HFF-Myc (cell line): ENCODE measurements around the gene BACE1.
"Not testable (repeated sequence)": the region's sequence is repeated elsewhere in the genome, so short reads cannot be mapped to it uniquely, and the experiment has no call there.

ENCODE experiments used
- DNase-seq: peaks from one replicate; pipeline ENCODE4 v3.0.0-alpha.2; 2011; ENCODE audit warnings: low read depth; ENCODE audit errors: extremely low read depth
- H3K4me3 ChIP-seq: replicated peaks from 2 replicates; pipeline ENCODE4 v1.5.1; 2011; ENCODE audit warnings: low read depth, mild to moderate bottlenecking, control low read depth, low read length
- CTCF ChIP-seq: IDR thresholded peaks from 2 replicates; pipeline ENCODE4 v1.5.1; 2012; ENCODE audit warnings: mild to moderate bottlenecking, low read depth, low read length, control low read depth; ENCODE audit errors: missing control alignments

The BACE1 gene

DNA sequence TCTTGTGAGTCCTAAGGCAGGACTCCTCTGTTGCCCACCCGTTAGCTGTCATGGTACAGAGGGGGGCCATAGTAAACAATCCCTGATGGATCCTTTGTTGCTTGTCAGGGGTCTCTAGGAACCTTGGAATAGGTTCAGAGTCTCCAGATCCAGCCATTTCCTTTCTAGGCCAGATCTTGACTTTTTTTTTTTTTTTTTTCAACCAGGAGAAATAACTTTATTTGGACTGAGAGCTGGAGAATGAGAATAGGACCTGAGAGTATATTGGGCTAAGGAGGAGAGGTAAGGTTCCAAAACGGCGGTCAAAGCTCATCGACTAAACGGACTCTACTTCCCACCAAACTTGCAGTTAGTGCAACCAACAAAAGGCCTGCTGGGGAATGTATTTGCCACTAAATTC is 19.3 kb upstream of the BACE1 start:
- no peak for TF ChIP-seq CTCF
- no peak for DNase-seq
- no peak overlapping the region for H3K4me3 ChIP-seq

DNA sequence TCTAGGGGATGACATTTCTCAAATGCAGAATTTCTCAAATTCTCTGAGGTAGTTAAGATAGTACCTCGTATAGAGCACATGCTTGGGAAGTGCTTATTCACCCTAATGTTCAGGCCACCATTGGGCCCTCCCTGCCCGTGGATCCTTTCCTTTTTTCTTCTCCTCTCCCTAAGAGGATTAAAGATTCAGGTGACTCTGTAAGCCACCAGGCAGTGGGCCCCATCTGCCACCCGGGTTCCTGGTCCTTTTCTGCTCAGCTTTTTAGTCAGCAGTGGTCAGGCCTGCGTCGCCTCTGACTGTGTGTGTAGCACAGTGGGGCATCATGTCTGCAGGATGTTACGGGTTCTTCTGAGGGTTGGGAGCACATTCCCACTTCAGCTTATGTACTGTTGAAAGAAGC is 18.8 kb upstream of the BACE1 start:
- DNase-seq, result no peak
- TF ChIP-seq CTCF, result no peak

GRCh38 chr11:117333917-117334316 is 17.9 kb upstream of the BACE1 start:
- no peak for DNase-seq
- no peak overlapping the region for H3K4me3 ChIP-seq
- TF ChIP-seq CTCF, result no peak

More for the DNA sequence above, 18.8 kb upstream of the BACE1 start:
- no peak overlapping the region for H3K4me3 ChIP-seq

DNA sequence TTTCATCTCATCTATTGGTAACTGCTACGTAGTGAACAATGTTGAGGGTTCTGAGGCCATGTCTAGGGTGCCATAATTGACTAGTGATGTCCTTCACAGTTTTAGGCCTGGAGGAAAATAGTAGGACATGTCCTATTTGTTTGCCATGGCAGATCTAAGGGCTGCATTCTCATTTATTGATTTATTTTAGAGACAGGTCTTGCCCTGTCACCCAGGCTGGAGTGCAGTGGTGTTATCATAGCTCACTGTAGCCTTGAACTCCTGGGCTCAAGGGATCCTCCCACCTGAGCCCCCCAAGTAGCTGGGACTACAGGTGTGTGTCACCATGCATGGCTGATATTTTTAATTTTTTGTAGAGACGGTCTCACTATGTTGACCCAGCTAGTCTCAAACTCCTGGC is 16.8 kb upstream of the BACE1 start:
- no peak overlapping the region for H3K4me3 ChIP-seq
- no peak for DNase-seq
- TF ChIP-seq CTCF, result no peak

GRCh38 chr11:117328375-117329010 is 12.4 kb upstream of the BACE1 start:
- peak overlapping the region; percentile 64 for H3K4me3 ChIP-seq
- no peak for TF ChIP-seq CTCF
- DNase-seq, result no peak

DNA sequence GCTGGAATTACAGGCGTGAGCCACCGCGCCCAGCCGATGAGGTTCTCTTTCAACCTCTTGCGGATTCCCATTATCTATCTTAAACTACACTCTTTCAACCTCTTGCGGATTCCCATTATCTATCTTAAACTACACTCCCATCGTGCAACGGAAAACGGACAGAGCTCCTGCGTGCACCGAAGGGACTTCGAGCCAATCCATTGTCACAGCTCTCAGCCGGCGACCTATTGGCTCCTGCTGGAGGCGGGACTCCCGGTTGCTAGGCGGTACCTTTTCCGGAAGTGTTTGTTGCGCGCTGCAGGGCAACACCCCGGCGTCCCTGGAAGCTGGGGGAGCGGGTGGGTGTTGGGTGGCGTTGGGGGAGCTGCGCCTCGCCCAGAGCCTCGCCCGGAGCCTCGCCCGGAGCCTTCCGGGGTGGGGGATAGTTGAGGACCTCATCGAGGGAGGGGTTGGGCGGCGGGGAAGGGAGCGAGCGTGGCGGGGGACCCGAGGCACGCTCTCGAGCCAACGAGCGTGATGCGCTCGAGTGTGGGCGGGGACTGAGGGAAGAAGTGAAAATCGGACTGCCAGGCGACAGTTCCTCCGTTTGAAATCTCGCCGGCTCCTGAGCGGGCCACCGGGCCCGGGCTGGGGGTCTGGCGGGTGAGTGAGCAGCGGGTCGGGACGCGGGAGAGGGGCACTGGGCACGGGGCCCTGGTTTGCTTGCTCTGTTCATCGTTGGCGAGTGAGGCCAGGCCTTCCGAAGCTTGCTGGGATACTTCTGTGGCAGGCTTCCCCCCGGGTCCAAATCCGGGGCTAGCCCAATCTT is 11.7 kb upstream of the BACE1 start, which contains the start of gene CEP164:
Gene CEP164 (plus strand): TSS at position 288 of the 808 bp plus-strand sequence. CDS start 10,733 bp downstream, outside the sequence.
- peak; percentile 91 for DNase-seq
- no peak for TF ChIP-seq CTCF
- peak within 1 kb of the TSS; percentile 64 for H3K4me3 ChIP-seq

GRCh38 chr11:117327255-117327566 is 11.2 kb upstream of the BACE1 start:
- H3K4me3 ChIP-seq, result peak overlapping the region; percentile 64
- not testable (repeated sequence) for DNase-seq
